Kidney (tissue), 14 donors: ENCODE measurements around the gene CFAP58. TPM values are rescaled to one million over a fixed set of nuclear protein-coding genes. Genes with fewer than 3 reads are reported as not detected.

ENCODE experiments used
- DNase-seq, 5 donors: peaks; one replicate each; pipeline ENCODE4 v3.0.0-alpha.2; 2013 to 2020
- FAIRE-seq: peaks from 2 replicates; lab custom pipeline; 2012; peaks lifted over from hg19 to GRCh38; lab: Jason Lieb, UNC
- H3K27ac ChIP-seq, 2 donors: one replicate each; pipeline ENCODE4 v1.7.0; 2013; ENCODE audit warnings: low read depth in 2 of 2, low read length in 2 of 2, inconsistent platforms in 1 of 2
- H3K27me3 ChIP-seq: one replicate; pipeline ENCODE4 v1.7.1; 2013; ENCODE audit warnings: low read length, inconsistent platforms; ENCODE audit not compliant: control insufficient read depth, insufficient read depth
- H3K36me3 ChIP-seq, 3 donors: one replicate each; pipeline versions ENCODE4 v1.7.0 to v1.7.1; 2013; ENCODE audit warnings: low read length in 3 of 3, control low read depth in 1 of 3, inconsistent platforms in 1 of 3; ENCODE audit not compliant: insufficient read depth in 3 of 3, control insufficient read depth in 2 of 3
- H3K4me1 ChIP-seq, 3 donors: one replicate each; pipeline versions ENCODE4 v1.7.0 to v1.7.1; 2013; ENCODE audit warnings: low read length in 3 of 3, inconsistent platforms in 1 of 3, low read depth in 1 of 3; ENCODE audit not compliant: control insufficient read depth in 2 of 3, insufficient read depth in 2 of 3
- H3K4me3 ChIP-seq, 3 donors: one replicate each; pipeline versions ENCODE4 v1.7.0 to v1.8.1; 2013; ENCODE audit warnings: low read length in 3 of 3, control low read depth in 1 of 3, inconsistent platforms in 1 of 3
- H3K9ac ChIP-seq, 3 donors: one replicate each; pipeline versions ENCODE4 v1.7.0 to v1.7.1; 2013; ENCODE audit warnings: low read length in 3 of 3, control low read depth in 1 of 3, inconsistent platforms in 1 of 3
- H3K9me3 ChIP-seq, 3 donors: one replicate each; pipeline versions ENCODE4 v1.7.0 to v1.7.1; 2013; ENCODE audit warnings: low read length in 3 of 3, control low read depth in 1 of 3, inconsistent platforms in 1 of 3; ENCODE audit not compliant: control insufficient read depth in 2 of 3, insufficient read depth in 1 of 3
- CTCF ChIP-seq: IDR thresholded peaks from 3 replicates; pipeline ENCODE4 v1.5.1; 2012; ENCODE audit warnings: mild to moderate bottlenecking, moderate library complexity, borderline replicate concordance; ENCODE audit not compliant: insufficient read depth; ENCODE audit errors: extremely low read depth
- intact Hi-C: fragments of 100-400 bp; cut with DNase I; formaldehyde crosslinking; loops from one replicate; pipeline ENCODE4 v1.11.1; 2022
- polyA plus RNA-seq: library from polyadenylated mRNA; stranded (reverse); fragments of 350-450 nt; fragmentation: Illumina TruSeq; extraction: RNeasy Lipid Tissue Mini Kit (QIAGEN cat#74804); gene quantifications from one replicate; pipeline ENCODE4 v1.2.3, GENCODE V29; 2014; ENCODE audit warnings: low read depth, low replicate concordance; ENCODE audit not compliant: insufficient read depth
- total RNA-seq: library from RNA; stranded (reverse); fragmentation: NEBNext Ultra II Directional; extraction: Animal tissue kit (Norgen Biotek cat#: 25700); gene quantifications from one replicate; pipeline ENCODE4 v1.2.1, GENCODE V29; 2021
- donor health status: control.
- donor health status: control.
- donor health status: control.
- donor health status: control.
- donor health status: control.
- donor health status: DM: yes; HTN: yes; CAD: no.
- donor health status: Normal renal cell carcinoma (clear cell type).

The CFAP58 gene
- total and polyA plus RNA-seq, 2 donors from 2014 or later = 0.19 to 0.35 TPM

GRCh38 chr10:104340641-104341040 is 13.0 kb upstream of the CFAP58 start:
- Histone ChIP-seq H3K4me1 (peaks cover 4 to 11% (median 5%) of the 10 kb centered on the region in 3 donors), H3K36me3 (no peaks in the 10 kb centered on the region), H3K9ac (peak overlapping the region in 2 of 3 donors; percentile 2 to 94), H3K4me3 (peak overlapping the region in 1 of 3 donors; percentile 82), H3K9me3 (no peaks in the 10 kb centered on the region), H3K27me3 (no peaks in the 10 kb centered on the region), H3K27ac (peak overlapping the region; percentile 98)
- intact Hi-C loops = no loop called here
- no peak for DNase-seq
- no peak for FAIRE-seq
- TF ChIP-seq CTCF = no peak

GRCh38 chr10:104342941-104343411 is 10.7 kb upstream of the CFAP58 start:
- Histone ChIP-seq H3K27me3 (no peaks in the 10 kb centered on the region), H3K27ac (peak overlapping the region; percentile 27 to 86), H3K9me3 (no peaks in the 10 kb centered on the region), H3K36me3 (no peaks in the 10 kb centered on the region), H3K4me3 (no peak overlapping the region), H3K9ac (no peak overlapping the region), H3K4me1 (peaks cover 0 to 8% (median 4%) of the 10 kb centered on the region in 3 donors)
- intact Hi-C loops = no loop called here
- TF ChIP-seq CTCF = no peak
- DNase-seq (no peak), FAIRE-seq (no peak)

GRCh38 chr10:104344219-104344618 is 9.4 kb upstream of the CFAP58 start:
- no peaks in the 10 kb centered on the region for H3K27me3 ChIP-seq
- TF ChIP-seq CTCF = no peak
- H3K4me3 ChIP-seq = no peak overlapping the region
- DNase-seq (no peak), FAIRE-seq (no peak)
- no peaks in the 10 kb centered on the region for H3K36me3 ChIP-seq
- intact Hi-C loops = no loop called here
- H3K4me1 ChIP-seq = peaks cover 0 to 7% (median 4%) of the 10 kb centered on the region in 3 donors
- no peaks in the 10 kb centered on the region for H3K9me3 ChIP-seq
- H3K27ac ChIP-seq = no peak overlapping the region
- H3K9ac ChIP-seq = no peak overlapping the region

- Histone ChIP-seq H3K27me3 (no peaks in the 10 kb centered on the region), H3K27ac (no peak overlapping the region), H3K4me3 (no peak overlapping the region), H3K4me1 (peaks cover 0 to 9% (median 0%) of the 10 kb centered on the region in 3 donors), H3K9me3 (no peaks in the 10 kb centered on the region), H3K36me3 (no peaks in the 10 kb centered on the region), H3K9ac (no peak overlapping the region)
- intact Hi-C loops = no loop called here
- no peak for DNase-seq
- FAIRE-seq = no peak
- no peak for TF ChIP-seq CTCF
Measured at GRCh38 chr10:104345515-104345914, 8.1 kb upstream of the CFAP58 start.
